HepG2 (cell line): ENCODE results near the gene COASY. TPM values are rescaled to one million over a fixed set of nuclear protein-coding genes. Genes with fewer than 3 reads are reported as not detected.

Source experiments
- ATAC-seq: fragments of 200-7000 bp; cut with Tn5 transposase; 3 replicates; pipeline ENCODE4 v1.9.1; 2020; ENCODE audit warnings: mild to moderate bottlenecking, moderate library complexity
- BruUV-seq: library from RNA; stranded (reverse); fragments of 400-500 nt; replicated peaks from 2 replicates; lab custom pipeline; 2021; lab: Mats Ljungman, UMichigan
- CTCF ChIA-PET: fragments of 300-600 bp; formaldehyde crosslinking; extraction: SDS; loops from one replicate; lab custom pipeline; 2021; ENCODE audit warnings: low total read pairs, inconsistent platforms, low intra/inter-chr PET ratio; lab: Yijun Ruan, JAX
- POLR2A ChIA-PET: fragments of 350-600 bp; sonication (Branson Sonifier 250); formaldehyde crosslinking; loops from one replicate; lab custom pipeline; 2020; ENCODE audit warnings: antibody characterized with exemption, inconsistent platforms; lab: Yijun Ruan, JAX
- DNase-seq: peaks from one replicate; pipeline ENCODE4 v3.0.0-alpha.2; 2015; ENCODE audit warnings: low spot score
- FAIRE-seq: peaks from 3 replicates; lab custom pipeline; 2011; peaks lifted over from hg19 to GRCh38; lab: Jason Lieb, UNC
- H2AFZ ChIP-seq: one replicate; pipeline ENCODE4 v1.6.1; 2011; ENCODE audit warnings: low read length, inconsistent platforms
- H3K27ac ChIP-seq: fragments of 300-600 bp; 3 replicates; pipeline ENCODE4 v1.8.0; 2011; ENCODE audit warnings: mixed run types, mild to moderate bottlenecking, mixed read lengths, low read length, inconsistent platforms; ENCODE audit not compliant: insufficient read depth; ENCODE audit errors: extremely low read length
- H3K27me3 ChIP-seq, 2 experiments: fragments of 200-600 bp in 1 of 2; 2 replicates in 1 of 2; 3 replicates in 1 of 2; pipeline versions ENCODE4 v1.6.0 to v1.8.0; 2011; ENCODE audit warnings: low read length in 2 of 2, mild to moderate bottlenecking in 2 of 2, moderate library complexity in 2 of 2, inconsistent platforms in 1 of 2; ENCODE audit not compliant: insufficient read depth in 2 of 2, control insufficient read depth in 1 of 2
- H3K36me3 ChIP-seq, 2 experiments: fragments of 200-600 bp in 1 of 2; replicated peaks in 1 of 2; 2 replicates in 1 of 2; 3 replicates in 1 of 2; pipeline versions ENCODE4 v1.5.1 to v1.8.0; 2011; ENCODE audit warnings: low read length in 2 of 2, inconsistent platforms in 1 of 2; ENCODE audit not compliant: insufficient read depth in 2 of 2, control insufficient read depth in 1 of 2
- H3K4me1 ChIP-seq: 2 replicates; pipeline ENCODE4 v1.5.1; 2012; ENCODE audit warnings: low read length, inconsistent platforms; ENCODE audit not compliant: insufficient read depth
- H3K4me2 ChIP-seq: 2 replicates; pipeline ENCODE4 v1.6.0; 2011; ENCODE audit warnings: low read depth, low read length, inconsistent platforms
- H3K4me3 ChIP-seq, 3 experiments: fragments of 200-600 bp in 1 of 3; sonication (generic), shearing (Covaris generic) in 1 of 3; replicated peaks in 1 of 3; 2 replicates each; pipeline ENCODE4 v1.5.1; 2011 to 2016; ENCODE audit warnings: low read length in 3 of 3, inconsistent platforms in 2 of 3, low read depth in 2 of 3, mild to moderate bottlenecking in 2 of 3, control low read depth in 1 of 3, mixed read lengths in 1 of 3; ENCODE audit not compliant: insufficient read depth in 1 of 3
- H3K79me2 ChIP-seq: one replicate; pipeline ENCODE4 v1.6.1; 2011; ENCODE audit warnings: low read length, inconsistent platforms; ENCODE audit not compliant: insufficient read depth
- H3K9ac ChIP-seq: 2 replicates; pipeline ENCODE4 v1.6.0; 2011; ENCODE audit warnings: mild to moderate bottlenecking, low read depth, low read length, inconsistent platforms; ENCODE audit not compliant: insufficient read depth
- H3K9me3 ChIP-seq: 2 replicates; pipeline ENCODE4 v1.5.1; 2012; ENCODE audit warnings: mild to moderate bottlenecking, low read length
- H4K20me1 ChIP-seq: 2 replicates; pipeline ENCODE4 v1.6.0; 2011; ENCODE audit warnings: inconsistent platforms, mild to moderate bottlenecking, low read length, moderate library complexity; ENCODE audit not compliant: insufficient read depth
- MAZ ChIP-seq, 2 experiments: sonication (generic) in 1 of 2; formaldehyde crosslinking in 1 of 2; IDR thresholded peaks; 2 replicates each; pipeline versions ENCODE4 v1.5.0 to v1.6.1; 2012 to 2020; ENCODE audit warnings: low read depth in 2 of 2, mild to moderate bottlenecking in 2 of 2, borderline replicate concordance in 1 of 2, improper control_type of control experiment in 1 of 2, low read length in 1 of 2, missing genetic modification reagents in 1 of 2, moderate library complexity in 1 of 2
- PATZ1 ChIP-seq: sonication (generic); formaldehyde crosslinking; IDR thresholded peaks from 2 replicates; pipeline ENCODE4 v1.4.0; 2020; ENCODE audit warnings: missing genetic modification reagents
- POLR2G ChIP-seq: fragments of 200-400 bp; formaldehyde crosslinking; IDR thresholded peaks from 2 replicates; pipeline ENCODE4 v1.6.1; 2018; ENCODE audit warnings: mild to moderate bottlenecking, low read depth, low read length, moderate library complexity
- ZMAT5 ChIP-seq: sonication (generic); formaldehyde crosslinking; IDR thresholded peaks from 2 replicates; pipeline ENCODE4 v1.5.0; 2020; ENCODE audit warnings: mild to moderate bottlenecking, low read depth, missing genetic modification reagents, borderline replicate concordance
- ZNF543 ChIP-seq: sonication (generic); formaldehyde crosslinking; IDR thresholded peaks from 2 replicates; pipeline ENCODE4 v1.4.0; 2020; ENCODE audit warnings: mild to moderate bottlenecking, missing genetic modification reagents
- ZNF563 ChIP-seq: sonication (generic); formaldehyde crosslinking; IDR thresholded peaks from 2 replicates; pipeline ENCODE4 v1.8.0; 2022; ENCODE audit warnings: mild to moderate bottlenecking, moderate library complexity, missing genetic modification reagents
- ZNF597 ChIP-seq: sonication (generic); formaldehyde crosslinking; IDR thresholded peaks from 2 replicates; pipeline ENCODE4 v1.5.0; 2020; ENCODE audit warnings: missing genetic modification reagents
- ZNF709 ChIP-seq: sonication (generic); formaldehyde crosslinking; IDR thresholded peaks from 2 replicates; pipeline ENCODE4 v1.5.0; 2020; ENCODE audit warnings: mild to moderate bottlenecking, missing genetic modification reagents
- ZNF710 ChIP-seq: sonication (generic); formaldehyde crosslinking; IDR thresholded peaks from 2 replicates; pipeline ENCODE4 v1.5.0; 2020; ENCODE audit warnings: mild to moderate bottlenecking, missing genetic modification reagents, borderline replicate concordance
- WGBS: methylation state at CpG from one replicate; pipeline ENCODE4 v1.1.6; 2017; ENCODE audit warnings: low lambda C conversion rate; 5-methylcytosine and 5-hydroxymethylcytosine counted together
- in situ Hi-C: cut with HindIII; loops from 2 replicates; pipeline ENCODE4 v1.10.0; 2017; ENCODE audit warnings: low pct_unique_long_range_greater_than_20kb; ENCODE audit not compliant: extremely low pct_ligation_motif_present
- intact Hi-C: fragments of 100-400 bp; cut with micrococcal nuclease; formaldehyde crosslinking; loops from one replicate; pipeline ENCODE4 v1.10.0; 2022; ENCODE audit not compliant: unreplicated experiment
- polyA plus RNA-seq, 8 experiments: library from polyadenylated mRNA; depleted of rRNA in 3 of 8; stranded (reverse) in 7 of 8; unstranded in 1 of 8; fragments of >200 nt; fragmentation: Illumina TruSeq in 4 of 8; extraction: Trizol in 4 of 8; gene quantifications; 2 replicates each; pipeline versions ENCODE4 v1.2.1 to v1.2.3, GENCODE V29; 2011 to 2016; ENCODE audit warnings: low read depth in 4 of 8, missing spikeins in 1 of 8, mixed read lengths in 1 of 8; ENCODE audit not compliant: insufficient read depth in 1 of 8
- total RNA-seq, 5 experiments: library from RNA; depleted of rRNA; stranded (reverse); fragments of >200 nt; fragmentation: Illumina TruSeq; extraction: Trizol; gene quantifications; 2 replicates each; pipeline ENCODE4 v1.2.3, GENCODE V29; 2016; ENCODE audit warnings: low read depth in 1 of 5

COASY gene
- total and polyA plus RNA-seq, 2 of the 13 experiments (the other 11 are each of a cell fraction or from before 2014, with no cell fraction given): 90.7 to 125 TPM

GRCh38 chr17:42518755-42519545, 43.0 kb upstream of the COASY start:
- Histone ChIP-seq H3K36me3 (peaks cover 15 to 20% of the 10 kb centered on the region in 2 experiments), H3K4me2 (peak overlapping the region; percentile 53; the same call in 1 of the 2 replicates), H3K4me1 (peaks cover 64% of the 10 kb centered on the region), H3K79me2 (no peaks in the 10 kb centered on the region), H3K9me3 (no peaks in the 10 kb centered on the region), H3K27me3 (no peaks in the 10 kb centered on the region), H3K4me3 (no peak overlapping the region), H3K27ac (peak overlapping the region; percentile 70), H4K20me1 (no peaks in the 10 kb centered on the region)
- in situ Hi-C loops (loop anchor here (5.0 kb wide), 1 partner anchor 97 kb away; the partner anchor contains the start of gene CAVIN1), intact Hi-C loops (no loop called here)
- ChIA-PET CTCF (interaction anchor here (1.4 to 2.5 kb wide), 2 partner anchors 8 to 59 kb away, joined by 3 to 28 read pairs; partner anchors contain the start of gene PSMC3IP), POLR2A (interaction anchor here (1.2 to 4.3 kb wide), 13 partner anchors 8 to 130 kb away, joined by 3 to 52 read pairs (median 7); partner anchors contain the start of genes CAVIN1, NAGLU, RETREG3 and STAT3)
- BruUV-seq: no TSS peak
- ATAC-seq (no peak), FAIRE-seq (peak; percentile 4)
- 70% methylated on average over 6 of the region's 6 CpGs for WGBS
- TF ChIP-seq MAZ (IDR thresholded peaks at IDR 0.05; ENCODE audit: borderline replicate concordance, low read depth, low read length) (0 out of 2 replicates have a peak, but pooled peaks have one; percentile 5), MAZ (CRISPR knock-in tag; IDR thresholded peaks at IDR 0.05; ENCODE audit: low read depth) (no peak), POLR2G (peak; percentile 16; the same call in 1 of the 2 replicates), ZNF597 (CRISPR knock-in tag) (no peak), ZNF709 (CRISPR knock-in tag) (0 out of 2 replicates have a peak, but pooled peaks have one; percentile 61), PATZ1 (CRISPR knock-in tag) (peak; percentile 75), ZNF563 (CRISPR knock-in tag) (peak; percentile 39; the same call in 1 of the 2 replicates), ZNF710 (CRISPR knock-in tag) (no peak), ZMAT5 (CRISPR knock-in tag) (no peak), ZNF543 (CRISPR knock-in tag) (no peak)
- TF ChIP-seq, all 625 proteins: peak for 5
- Histone ChIP-seq H2AFZ (no peak overlapping the region), H3K9ac (peak overlapping the region; percentile 54)
- DNase-seq: peak; percentile 63
